RCC 7860 (cell line): ENCODE results near the gene NCKAP1.
"Not testable (repeated sequence)": the region's sequence is repeated elsewhere in the genome, so short reads cannot be mapped to it uniquely, and the experiment has no call there.

ENCODE experiments used
- DNase-seq: peaks from one replicate; pipeline ENCODE4 v3.0.0-alpha.2; 2015; ENCODE audit warnings: low spot score
- FAIRE-seq: peaks from 2 replicates; lab custom pipeline; 2012; peaks lifted over from hg19 to GRCh38; lab: Jason Lieb, UNC

The NCKAP1 gene

GRCh38 chr2:182887753-182888415 is 150.4 kb downstream of the NCKAP1 start:
- FAIRE-seq, result no peak

GRCh38 chr2:182887093-182887492 is 151.2 kb downstream of the NCKAP1 start:
- FAIRE-seq, result no peak
- DNase-seq, result no peak

More at GRCh38 chr2:182887753-182888415, 150.4 kb downstream of the NCKAP1 start:
- no peak for DNase-seq

- FAIRE-seq, result no peak
These were observed 152.5 kb downstream of the NCKAP1 start for GRCh38 chr2:182885771-182886170.

GRCh38 chr2:182883451-182883850 is 154.8 kb downstream of the NCKAP1 start:
- no peak for FAIRE-seq
- no peak for DNase-seq

More at GRCh38 chr2:182885771-182886170, 152.5 kb downstream of the NCKAP1 start:
- no peak for DNase-seq

GRCh38 chr2:182880100-182880499 is 158.2 kb downstream of the NCKAP1 start:
- FAIRE-seq, DNase-seq: not testable (repeated sequence)

GRCh38 chr2:182876653-182877052 is 161.6 kb downstream of the NCKAP1 start:
- not testable (repeated sequence) for FAIRE-seq, DNase-seq

GRCh38 chr2:182870227-182870626 is 168.0 kb downstream of the NCKAP1 start:
- no peak for FAIRE-seq
- DNase-seq, result no peak

GRCh38 chr2:182868054-182868796 is 170.0 kb downstream of the NCKAP1 start:
- FAIRE-seq, result no peak

GRCh38 chr2:182867426-182868053 is 170.7 kb downstream of the NCKAP1 start:
- DNase-seq, result no peak
- FAIRE-seq, result no peak

More at GRCh38 chr2:182868054-182868796, 170.0 kb downstream of the NCKAP1 start:
- no peak for DNase-seq

- FAIRE-seq, result no peak
- DNase-seq, result no peak
These were observed 171.5 kb downstream of the NCKAP1 start, which contains the start of gene FRZB for GRCh38 chr2:182866461-182867406. FRZB (minus strand) TSS chr2:182866637; CDS start chr2:182866552, 85 bp downstream.

GRCh38 chr2:182866095-182866460 is 172.2 kb downstream of the NCKAP1 start:
- FAIRE-seq, result no peak
- no peak for DNase-seq

- FAIRE-seq (no peak), DNase-seq (no peak)
These were observed 173.2 kb downstream of the NCKAP1 start for GRCh38 chr2:182864949-182865570.

- DNase-seq, result no peak
- no peak for FAIRE-seq
These were observed 174.6 kb downstream of the NCKAP1 start for GRCh38 chr2:182863642-182864041.

- no peak for DNase-seq
- FAIRE-seq, result no peak
These were observed 176.2 kb downstream of the NCKAP1 start for GRCh38 chr2:182862091-182862490.

- FAIRE-seq (no peak), DNase-seq (no peak)
These were observed 177.4 kb downstream of the NCKAP1 start for GRCh38 chr2:182860858-182861257.
